HG03439 (cell line): Measurements from ENCODE around the gene EMC8.

ENCODE experiments used
- ATAC-seq: cut with Tn5 transposase; IDR thresholded peaks from one replicate; pipeline ENCODE4 v1.9.1; 2021; ENCODE audit warnings: mild to moderate bottlenecking, moderate library complexity; ENCODE audit not compliant: unreplicated experiment

Gene EMC8

GRCh38 chr16:85733839-85734170 lies 65.5 kb downstream of the EMC8 start:
- ATAC-seq: no peak

- no peak for ATAC-seq
Observed at GRCh38 chr16:85733155-85733838, 66.0 kb downstream of the EMC8 start.

GRCh38 chr16:85731179-85731578 lies 68.2 kb downstream of the EMC8 start:
- ATAC-seq: no peak

GRCh38 chr16:85730186-85730465 lies 69.2 kb downstream of the EMC8 start:
- ATAC-seq: no peak

GRCh38 chr16:85729452-85730185 lies 69.7 kb downstream of the EMC8 start:
- ATAC-seq: no peak

- ATAC-seq: no peak
Observed at GRCh38 chr16:85728879-85729278, 70.5 kb downstream of the EMC8 start.
